Raji (cell line): Measurements from ENCODE around the gene ARAP2.

Experiments
- POLR2A ChIP-seq: IDR thresholded peaks from 2 replicates; pipeline ENCODE4 v1.6.1; 2011; ENCODE audit warnings: low read depth, low read length, control low read depth; ENCODE audit not compliant: insufficient read depth

The ARAP2 gene

GRCh38 chr4:36269101-36269500, 24.8 kb upstream of the ARAP2 start:
- TF ChIP-seq POLR2A: no peak

DNA sequence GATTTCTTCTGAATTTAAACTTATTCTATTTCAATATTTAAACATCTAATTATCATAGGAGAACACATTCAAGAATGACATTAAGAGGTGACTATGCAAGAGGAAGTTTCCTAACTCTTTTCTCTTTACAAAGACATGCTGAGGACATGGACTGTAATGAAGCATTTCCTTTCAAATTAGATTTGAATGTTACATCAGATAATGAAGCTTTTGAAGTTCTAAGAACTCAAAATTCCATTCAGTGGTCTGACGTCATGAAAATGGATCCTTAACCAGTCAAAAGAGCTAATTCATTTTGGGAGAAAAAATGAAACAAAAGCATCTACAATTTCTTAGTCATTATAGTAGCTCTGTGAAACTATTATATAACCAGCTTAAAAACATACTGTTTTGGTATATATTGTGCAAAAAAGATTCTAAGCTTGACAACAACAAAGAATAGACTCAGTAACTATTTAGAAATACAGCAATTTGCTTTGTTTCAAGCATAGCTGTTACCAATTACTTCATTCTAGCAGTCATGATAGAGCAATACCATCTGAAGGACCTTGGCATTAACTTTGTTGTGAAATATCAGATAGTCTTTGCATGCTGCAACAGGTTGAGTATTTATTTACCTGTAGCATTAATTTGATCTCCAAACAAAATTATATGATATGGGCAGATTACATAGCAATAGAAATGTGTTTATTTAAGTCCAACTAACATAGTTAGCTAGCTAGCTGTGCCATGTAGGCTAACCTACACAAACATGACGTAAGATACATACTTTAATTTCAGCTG, 23.4 kb upstream of the ARAP2 start:
- TF ChIP-seq POLR2A: no peak

GRCh38 chr4:36264207-36264826, 20.0 kb upstream of the ARAP2 start:
- no peak for TF ChIP-seq POLR2A

GRCh38 chr4:36260731-36261130, 16.4 kb upstream of the ARAP2 start:
- TF ChIP-seq POLR2A: no peak

- no peak for TF ChIP-seq POLR2A
Measured at GRCh38 chr4:36256398-36256891, 12.1 kb upstream of the ARAP2 start.

- no peak for TF ChIP-seq POLR2A
Measured at GRCh38 chr4:36255577-36255976, 11.3 kb upstream of the ARAP2 start.

- TF ChIP-seq POLR2A: no peak
Measured at GRCh38 chr4:36254371-36254770, 10.1 kb upstream of the ARAP2 start.

DNA sequence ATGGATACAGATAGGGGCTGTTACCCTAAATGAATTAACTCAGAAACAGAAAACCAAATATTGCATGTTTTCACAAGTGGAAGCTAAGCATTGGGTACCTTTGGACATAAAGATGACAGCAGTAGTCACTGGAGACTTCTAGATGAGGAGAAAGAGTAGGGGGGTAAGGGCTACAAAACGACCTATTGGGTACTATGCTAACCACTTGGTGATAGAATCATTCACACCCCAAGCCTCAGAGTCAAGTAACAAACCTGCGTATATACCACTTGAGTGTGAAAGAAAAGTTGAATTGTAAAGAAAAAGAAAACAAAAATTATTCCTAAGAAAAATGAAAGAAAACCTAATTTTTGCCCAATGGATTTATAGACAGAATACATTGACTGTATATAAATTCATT, 7.7 kb upstream of the ARAP2 start:
- TF ChIP-seq POLR2A: no peak

DNA sequence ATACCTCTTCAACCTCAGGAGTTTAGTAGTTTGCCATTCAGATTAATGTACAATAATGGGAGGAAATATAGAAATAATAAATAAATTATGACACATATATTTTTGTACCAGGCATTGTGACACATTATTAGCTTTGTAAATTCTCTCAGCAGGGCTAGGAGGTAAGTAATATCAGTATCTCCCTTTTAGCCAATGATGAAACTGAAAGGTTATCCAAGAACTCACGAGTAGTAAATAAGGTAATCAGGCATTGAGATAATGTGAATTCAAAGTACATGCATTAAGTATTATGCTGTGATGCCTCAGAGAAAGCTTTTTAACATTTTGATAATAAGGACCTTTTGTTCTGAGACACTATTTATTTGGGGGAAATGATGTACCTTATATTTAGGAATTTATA, 5.3 kb upstream of the ARAP2 start:
- no peak for TF ChIP-seq POLR2A

DNA sequence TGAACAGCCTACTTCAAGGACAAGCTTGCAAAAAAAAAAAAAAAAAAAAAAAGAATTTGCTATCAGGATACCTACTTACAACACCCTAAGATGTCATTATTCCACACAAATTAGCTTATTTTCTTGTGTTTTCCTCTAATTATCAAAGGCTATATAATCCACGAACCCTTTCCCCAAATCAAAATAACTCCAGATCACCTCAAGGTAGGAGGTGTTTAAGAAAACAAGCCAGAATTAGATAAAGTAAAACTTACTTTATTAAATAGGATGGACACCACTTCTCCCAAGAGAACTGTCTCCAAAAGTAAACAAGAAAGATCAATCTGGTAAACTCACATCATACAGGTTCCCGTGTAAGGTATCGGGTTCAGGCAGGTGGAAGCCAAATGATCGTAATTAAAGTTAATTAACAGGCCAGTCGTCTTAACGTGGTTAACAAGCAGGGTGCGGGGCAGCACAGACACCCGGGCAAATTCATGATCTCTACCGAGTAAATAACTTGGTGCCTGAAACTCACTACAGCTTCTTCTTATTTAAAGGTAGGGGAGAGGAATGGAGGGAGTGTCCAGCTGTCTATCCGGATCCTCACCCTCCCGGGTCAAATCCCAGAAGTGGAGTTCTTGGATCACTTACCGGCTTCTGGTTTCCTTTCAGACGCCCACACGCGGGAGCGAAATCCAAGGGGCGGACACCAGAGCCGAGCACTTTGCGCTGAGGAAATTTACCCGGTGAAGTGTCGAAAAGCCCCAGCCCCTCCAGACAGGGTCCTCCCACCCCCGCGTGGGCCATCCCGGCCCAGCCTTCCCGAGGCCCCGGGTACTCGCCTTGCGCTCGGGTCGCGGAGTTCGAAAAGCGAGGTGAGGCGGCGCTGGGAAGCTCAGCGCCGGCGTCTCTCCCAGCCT, 708 bp downstream of the ARAP2 start:
- no peak for TF ChIP-seq POLR2A

- TF ChIP-seq POLR2A: no peak
Measured at GRCh38 chr4:36242629-36243354, 1.5 kb downstream of the ARAP2 start.

GRCh38 chr4:36241771-36242170, 2.5 kb downstream of the ARAP2 start:
- TF ChIP-seq POLR2A: no peak

- TF ChIP-seq POLR2A: no peak
Measured at GRCh38 chr4:36237366-36238313, 6.7 kb downstream of the ARAP2 start.

GRCh38 chr4:36236159-36236558, 8.2 kb downstream of the ARAP2 start:
- no peak for TF ChIP-seq POLR2A
